ENCODE data around the gene CCDC40.

GRCh38 chr17:80133626-80133970 lies 97.2 kb downstream of the CCDC40 start:
- TF ChIP-seq CTCF (IDR thresholded peaks at IDR 0.05) = no peak
- TF ChIP-seq POLR2A (IDR thresholded peaks at IDR 0.05) = no peak

Data from body of pancreas (tissue), 4 donors.